ENCODE data around the gene NHLRC2.
"Not testable (repeated sequence)": the region's sequence is repeated elsewhere in the genome, so short reads cannot be mapped to it uniquely, and the experiment has no call there.

Gene NHLRC2

GRCh38 chr10:113941140-113941539 lies 86.7 kb downstream of the NHLRC2 start:
- no peak for DNase-seq (ENCODE audit: low spot score)

- not testable (repeated sequence) for DNase-seq (ENCODE audit: low spot score)
Observed at GRCh38 chr10:113943196-113943595, 88.7 kb downstream of the NHLRC2 start.

- DNase-seq (ENCODE audit: low spot score) = peak; percentile 50
Observed at GRCh38 chr10:113945075-113945686, 90.7 kb downstream of the NHLRC2 start.

GRCh38 chr10:113945687-113946085 lies 91.2 kb downstream of the NHLRC2 start:
- no peak for DNase-seq (ENCODE audit: low spot score)

- no peak for DNase-seq (ENCODE audit: low spot score)
Observed at GRCh38 chr10:113947184-113948041, 93.0 kb downstream of the NHLRC2 start.

GRCh38 chr10:113948048-113948447 lies 93.6 kb downstream of the NHLRC2 start:
- DNase-seq (ENCODE audit: low spot score) = no peak

- no peak for DNase-seq (ENCODE audit: low spot score)
Observed at GRCh38 chr10:113950268-113950667, 95.8 kb downstream of the NHLRC2 start.

GRCh38 chr10:113953505-113954272 lies 99.2 kb downstream of the NHLRC2 start:
- no peak for DNase-seq (ENCODE audit: low spot score)

- DNase-seq (ENCODE audit: low spot score) = no peak
Observed at GRCh38 chr10:113954409-113954808, 99.9 kb downstream of the NHLRC2 start.

GRCh38 chr10:113957013-113957412 lies 102.6 kb downstream of the NHLRC2 start:
- peak; percentile 38 for DNase-seq (ENCODE audit: low spot score)

- DNase-seq (ENCODE audit: low spot score) = peak; percentile 87
Observed at GRCh38 chr10:113958631-113959382, 104.3 kb downstream of the NHLRC2 start.

GRCh38 chr10:113959383-113959760 lies 104.9 kb downstream of the NHLRC2 start:
- no peak for DNase-seq (ENCODE audit: low spot score)

GRCh38 chr10:113960617-113961181 lies 106.2 kb downstream of the NHLRC2 start:
- DNase-seq (ENCODE audit: low spot score) = no peak

GRCh38 chr10:113961182-113962031 lies 106.9 kb downstream of the NHLRC2 start:
- no peak for DNase-seq (ENCODE audit: low spot score)

- DNase-seq (ENCODE audit: low spot score) = no peak
Observed at GRCh38 chr10:113965077-113965476, 110.6 kb downstream of the NHLRC2 start.

GRCh38 chr10:113965683-113966082 lies 111.2 kb downstream of the NHLRC2 start:
- DNase-seq (ENCODE audit: low spot score) = no peak
